Tibial nerve (tissue), 4 donors: Measurements from ENCODE around the gene BANP.

ENCODE experiments used
- CTCF ChIP-seq, 5 experiments: fragments of 200-600 bp in 3 of 5; fragments of 450-650 bp in 2 of 5; sonication (generic) in 3 of 5; IDR thresholded peaks; one replicate each; pipeline ENCODE4 v1.5.1; 2016 to 2019; ENCODE audit warnings: antibody characterized with exemption in 5 of 5, mild to moderate bottlenecking in 3 of 5, moderate library complexity in 2 of 5
- EP300 ChIP-seq, 2 donors: sonication (generic); formaldehyde crosslinking; IDR thresholded peaks; one replicate each; pipeline ENCODE4 v1.6.1; 2017; ENCODE audit warnings: antibody characterized with exemption in 2 of 2, mild to moderate bottlenecking in 1 of 2
- POLR2A ChIP-seq, 2 donors: fragments of 450-650 bp; IDR thresholded peaks; one replicate each; pipeline ENCODE4 v1.6.1; 2017; ENCODE audit warnings: antibody characterized with exemption in 2 of 2, mild to moderate bottlenecking in 2 of 2, moderate library complexity in 2 of 2

- TF ChIP-seq CTCF (IDR thresholded peaks at IDR 0.05) (no peak), POLR2A (IDR thresholded peaks at IDR 0.05) (no peak), EP300 (IDR thresholded peaks at IDR 0.05) (no peak)
Measured at GRCh38 chr16:88010343-88010967, 59.2 kb downstream of the BANP start.
